ENCODE measurements around the gene USP36.
"Not testable (repeated sequence)": the region's sequence is repeated elsewhere in the genome, so short reads cannot be mapped to it uniquely, and the experiment has no call there.

The USP36 gene

DNA sequence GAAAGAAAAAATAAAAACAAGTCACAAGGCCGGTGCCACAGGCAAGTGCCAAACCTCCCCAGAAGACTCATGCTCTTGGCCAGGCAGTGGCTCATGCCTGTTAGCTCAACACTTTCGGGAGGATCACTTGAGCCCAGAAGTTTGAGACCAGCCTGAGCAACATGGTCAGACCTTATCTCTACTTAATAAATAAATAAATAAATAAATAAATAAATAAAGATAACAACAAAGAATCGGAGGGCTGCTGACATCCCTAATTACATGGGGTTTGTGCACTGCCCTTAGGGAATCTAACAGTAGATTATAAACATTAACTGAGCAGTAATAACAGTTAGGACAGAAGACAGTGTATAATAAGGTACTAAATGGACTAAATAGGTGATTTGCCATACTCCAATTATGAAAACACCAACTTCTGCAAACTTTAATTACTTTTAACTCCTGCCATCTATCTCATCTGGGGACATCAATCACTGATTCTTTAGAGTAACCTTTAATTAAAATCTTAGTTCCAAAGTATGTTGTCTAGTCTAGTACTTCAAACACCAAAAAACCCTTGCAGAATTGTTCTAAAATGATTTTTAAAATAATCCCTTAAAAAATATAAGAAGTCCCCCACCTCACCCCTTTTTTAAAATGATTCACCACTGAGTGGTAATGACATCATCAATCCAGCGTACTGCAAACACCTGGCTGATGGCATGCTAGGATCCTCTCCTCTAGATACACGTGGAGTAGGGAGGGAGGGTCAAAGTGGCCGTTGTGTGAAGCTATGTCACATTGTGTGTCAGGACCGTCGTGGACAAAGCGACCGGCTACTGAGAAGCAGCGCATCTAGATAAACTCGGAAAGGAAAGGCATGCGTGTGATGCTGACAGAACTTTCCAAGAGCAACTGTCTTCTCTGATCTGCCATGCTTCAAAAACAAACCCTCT, 87.0 kb downstream of the USP36 start:
- POLR2A ChIA-PET, result no interaction called here

DNA sequence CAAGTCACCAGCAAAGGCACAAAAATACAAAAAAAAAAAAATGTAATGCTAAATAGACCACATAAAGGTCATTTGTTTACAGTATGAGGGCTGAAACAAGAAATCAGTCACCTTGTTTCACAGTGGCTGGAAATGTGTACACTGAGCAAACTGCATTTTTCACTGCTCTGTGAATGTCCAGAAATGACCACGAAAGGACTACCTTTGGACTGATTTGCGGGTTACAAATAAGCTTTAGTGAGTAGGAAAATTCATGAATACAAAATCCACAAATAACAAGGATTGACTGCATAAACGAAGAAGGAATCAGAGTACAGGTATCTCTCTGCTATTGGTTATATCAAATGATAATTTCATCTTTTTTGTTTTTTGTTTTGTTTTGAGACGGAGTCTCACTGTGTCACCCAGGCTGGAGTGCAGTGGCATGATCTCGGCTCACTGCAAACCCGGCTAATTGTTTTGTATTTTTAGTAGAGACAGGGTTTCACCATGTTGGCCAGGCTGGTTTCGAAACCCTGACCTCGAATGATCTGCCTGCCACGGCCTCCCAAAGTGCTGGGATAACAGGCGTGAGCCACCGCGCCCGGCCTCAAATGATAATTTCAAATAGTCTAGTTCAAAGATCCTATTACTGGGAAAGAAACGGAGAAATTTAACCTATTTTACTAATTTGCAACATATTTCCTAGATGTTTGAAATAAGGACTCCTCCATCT, 89.0 kb downstream of the USP36 start:
- CTCF ChIA-PET, result interaction anchor here (0.7 to 5.5 kb wide), 6 partner anchors 10 to 29 kb away, joined by 3 to 22 read pairs (median 4); no protein-coding TSS in a partner anchor
- TF ChIP-seq, protein P1, sequence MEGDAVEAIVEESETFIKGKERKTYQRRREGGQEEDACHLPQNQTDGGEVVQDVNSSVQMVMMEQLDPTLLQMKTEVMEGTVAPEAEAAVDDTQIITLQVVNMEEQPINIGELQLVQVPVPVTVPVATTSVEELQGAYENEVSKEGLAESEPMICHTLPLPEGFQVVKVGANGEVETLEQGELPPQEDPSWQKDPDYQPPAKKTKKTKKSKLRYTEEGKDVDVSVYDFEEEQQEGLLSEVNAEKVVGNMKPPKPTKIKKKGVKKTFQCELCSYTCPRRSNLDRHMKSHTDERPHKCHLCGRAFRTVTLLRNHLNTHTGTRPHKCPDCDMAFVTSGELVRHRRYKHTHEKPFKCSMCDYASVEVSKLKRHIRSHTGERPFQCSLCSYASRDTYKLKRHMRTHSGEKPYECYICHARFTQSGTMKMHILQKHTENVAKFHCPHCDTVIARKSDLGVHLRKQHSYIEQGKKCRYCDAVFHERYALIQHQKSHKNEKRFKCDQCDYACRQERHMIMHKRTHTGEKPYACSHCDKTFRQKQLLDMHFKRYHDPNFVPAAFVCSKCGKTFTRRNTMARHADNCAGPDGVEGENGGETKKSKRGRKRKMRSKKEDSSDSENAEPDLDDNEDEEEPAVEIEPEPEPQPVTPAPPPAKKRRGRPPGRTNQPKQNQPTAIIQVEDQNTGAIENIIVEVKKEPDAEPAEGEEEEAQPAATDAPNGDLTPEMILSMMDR (IDR thresholded peaks at IDR 0.05; ENCODE audit: control extremely low read depth, extremely low read depth, low read depth, missing control alignments), result no peak
- POLR2A ChIA-PET, result no interaction called here
- DNase-seq (ENCODE audit: extremely low spot score), result no peak

More for the DNA sequence above, 87.0 kb downstream of the USP36 start:
- DNase-seq (ENCODE audit: extremely low spot score), result no peak
- CTCF ChIA-PET, result interaction anchor here (1.5 to 1.6 kb wide), 2 partner anchors 11 to 20 kb away, joined by 3 to 4 read pairs; no protein-coding TSS in a partner anchor
- TF ChIP-seq, protein P1 (IDR thresholded peaks at IDR 0.05; ENCODE audit: control extremely low read depth, extremely low read depth, low read depth, missing control alignments), result no peak

- ChIA-PET POLR2A (interaction anchor here (3.6 kb wide), 1 partner anchor 8 kb away, joined by 17 read pairs; no protein-coding TSS in a partner anchor), CTCF (interaction anchor here (0.7 to 5.5 kb wide), 5 partner anchors 9 to 30 kb away, joined by 3 to 22 read pairs (median 4); no protein-coding TSS in a partner anchor)
- DNase-seq (ENCODE audit: extremely low spot score), result not testable (repeated sequence)
These were observed 89.6 kb downstream of the USP36 start for GRCh38 chr17:78751000-78751399.

DNA sequence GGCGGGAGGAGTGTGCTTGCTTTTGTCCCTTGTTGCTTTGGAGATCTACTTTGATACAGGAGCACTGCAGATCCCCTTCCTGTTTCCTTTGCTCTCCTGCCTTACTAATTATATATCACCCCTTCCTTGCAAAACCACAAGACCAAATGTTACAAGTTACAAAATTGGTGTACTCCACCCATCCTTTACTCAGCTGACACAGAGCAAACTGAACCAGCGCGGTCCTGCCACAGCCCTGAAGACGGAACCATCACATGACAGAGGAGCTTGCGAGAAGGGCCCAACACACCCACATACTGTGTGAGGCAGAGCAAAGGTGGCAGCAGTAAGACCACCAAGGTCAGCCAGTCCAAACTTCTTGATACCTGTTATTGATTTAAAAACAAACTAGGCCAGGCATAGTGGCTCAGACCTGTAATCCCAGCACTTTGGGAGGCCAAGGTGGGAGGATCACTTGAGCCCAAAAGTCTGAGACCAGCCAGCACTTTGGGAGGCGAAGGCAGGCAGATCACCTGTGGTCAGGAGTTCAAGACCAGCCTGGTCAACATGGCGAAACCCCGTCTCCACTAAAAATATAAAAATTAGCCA, 91.8 kb downstream of the USP36 start:
- no peak for DNase-seq (ENCODE audit: extremely low spot score)
- ChIA-PET POLR2A (interaction anchor here (1.8 to 3.6 kb wide), 2 partner anchors 10 to 14 kb away, joined by 7 to 17 read pairs; no protein-coding TSS in a partner anchor), CTCF (interaction anchor here (1.0 to 5.5 kb wide), 6 partner anchors 10 to 40 kb away, joined by 3 to 22 read pairs (median 9); no protein-coding TSS in a partner anchor)
- TF ChIP-seq, protein P1 (IDR thresholded peaks at IDR 0.05; ENCODE audit: control extremely low read depth, extremely low read depth, low read depth, missing control alignments), result no peak

DNA sequence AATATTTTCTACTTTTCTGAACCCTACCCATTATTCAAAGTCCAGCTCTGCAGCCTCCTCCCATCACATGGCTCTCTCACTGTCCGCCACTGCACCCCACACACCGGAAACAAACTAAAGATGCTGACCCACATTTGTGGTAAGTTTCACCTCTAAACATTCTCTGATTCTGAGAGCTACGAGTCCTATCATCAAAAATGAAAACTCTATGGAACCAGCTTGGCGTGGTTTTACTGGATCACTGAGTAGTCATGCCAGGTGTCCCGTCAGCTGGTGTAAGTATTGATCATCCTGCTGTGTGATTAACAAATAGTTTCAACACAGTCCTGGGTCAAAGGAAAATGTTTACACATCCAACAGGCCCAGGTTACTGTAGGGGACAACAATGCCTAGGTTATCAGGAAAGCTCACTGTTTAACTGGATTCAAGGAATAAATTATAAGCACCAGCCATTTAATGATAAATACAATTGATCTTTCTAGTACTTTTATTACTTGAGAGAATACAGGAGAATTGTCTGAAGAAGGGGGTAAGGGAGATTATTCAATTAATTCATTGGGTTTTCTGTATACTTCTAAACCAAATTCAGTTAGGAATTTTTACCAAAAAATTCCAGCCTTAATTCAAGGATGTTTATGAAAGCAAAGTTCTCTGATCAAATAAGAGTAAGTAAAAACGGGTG, 92.4 kb downstream of the USP36 start:
- TF ChIP-seq, protein P1 (IDR thresholded peaks at IDR 0.05; ENCODE audit: control extremely low read depth, extremely low read depth, low read depth, missing control alignments), result no peak
- POLR2A ChIA-PET, result interaction anchor here (0.6 to 3.6 kb wide), 5 partner anchors 8 to 18 kb away, joined by 3 to 17 read pairs (median 4); no protein-coding TSS in a partner anchor

GRCh38 chr17:78747488-78747887, 93.1 kb downstream of the USP36 start:
- TF ChIP-seq, protein P1 (IDR thresholded peaks at IDR 0.05; ENCODE audit: control extremely low read depth, extremely low read depth, low read depth, missing control alignments), result no peak
- CTCF ChIA-PET, result interaction anchor here (1.0 to 5.5 kb wide), 6 partner anchors 8 to 23 kb away, joined by 3 to 28 read pairs (median 4); no protein-coding TSS in a partner anchor
- no peak for DNase-seq (ENCODE audit: extremely low spot score)
- POLR2A ChIA-PET, result interaction anchor here (1.0 to 3.6 kb wide), 3 partner anchors 8 to 12 kb away, joined by 4 to 17 read pairs (median 7); no protein-coding TSS in a partner anchor

More for the DNA sequence above, 92.4 kb downstream of the USP36 start:
- CTCF ChIA-PET, result interaction anchor here (1.0 to 5.5 kb wide), 7 partner anchors 8 to 39 kb away, joined by 3 to 22 read pairs (median 5); no protein-coding TSS in a partner anchor
- DNase-seq (ENCODE audit: extremely low spot score), result peak; percentile 40

All from GM10248 (cell line).